ENCODE results near the gene KCNK3.

DNA sequence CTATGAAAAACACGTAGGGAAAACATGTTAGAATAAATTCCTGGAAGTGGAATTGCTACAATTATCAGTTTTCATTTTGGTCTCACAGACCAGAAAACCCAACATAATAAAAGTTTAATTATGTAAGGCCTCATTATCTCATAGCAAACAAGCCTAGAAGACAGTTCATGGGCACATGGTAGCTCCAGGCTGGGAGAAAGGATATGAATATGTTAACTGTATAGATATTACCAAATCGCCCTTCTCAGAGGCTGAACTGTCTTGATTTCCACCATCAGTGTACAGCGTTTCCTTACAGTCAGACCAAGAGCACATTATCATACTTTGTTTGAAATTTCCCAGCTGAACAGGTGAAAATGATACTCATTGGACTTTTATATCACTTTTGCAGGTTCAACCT, 54.4 kb downstream of the KCNK3 start:
- TF ChIP-seq, protein P1, sequence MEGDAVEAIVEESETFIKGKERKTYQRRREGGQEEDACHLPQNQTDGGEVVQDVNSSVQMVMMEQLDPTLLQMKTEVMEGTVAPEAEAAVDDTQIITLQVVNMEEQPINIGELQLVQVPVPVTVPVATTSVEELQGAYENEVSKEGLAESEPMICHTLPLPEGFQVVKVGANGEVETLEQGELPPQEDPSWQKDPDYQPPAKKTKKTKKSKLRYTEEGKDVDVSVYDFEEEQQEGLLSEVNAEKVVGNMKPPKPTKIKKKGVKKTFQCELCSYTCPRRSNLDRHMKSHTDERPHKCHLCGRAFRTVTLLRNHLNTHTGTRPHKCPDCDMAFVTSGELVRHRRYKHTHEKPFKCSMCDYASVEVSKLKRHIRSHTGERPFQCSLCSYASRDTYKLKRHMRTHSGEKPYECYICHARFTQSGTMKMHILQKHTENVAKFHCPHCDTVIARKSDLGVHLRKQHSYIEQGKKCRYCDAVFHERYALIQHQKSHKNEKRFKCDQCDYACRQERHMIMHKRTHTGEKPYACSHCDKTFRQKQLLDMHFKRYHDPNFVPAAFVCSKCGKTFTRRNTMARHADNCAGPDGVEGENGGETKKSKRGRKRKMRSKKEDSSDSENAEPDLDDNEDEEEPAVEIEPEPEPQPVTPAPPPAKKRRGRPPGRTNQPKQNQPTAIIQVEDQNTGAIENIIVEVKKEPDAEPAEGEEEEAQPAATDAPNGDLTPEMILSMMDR (IDR thresholded peaks at IDR 0.05), result no peak
- no peak for TF ChIP-seq POLR2A (IDR thresholded peaks at IDR 0.05)
